GM12878 (cell line): ENCODE data around the gene PRPF6. TPM values are rescaled to one million over a fixed set of nuclear protein-coding genes. Genes with fewer than 3 reads are reported as not detected.

ENCODE experiments used
- ATAC-seq: fragments of 200-7000 bp; cut with Tn5 transposase; 3 replicates; pipeline ENCODE4 v1.9.1; 2020; ENCODE audit warnings: mild to moderate bottlenecking, moderate library complexity
- BruUV-seq: library from RNA; stranded (reverse); fragments of 400-500 nt; replicated peaks from 2 replicates; lab custom pipeline; 2021; lab: Mats Ljungman, UMichigan
- CTCF ChIA-PET: fragments of 300-600 bp; sonication (Branson Sonifier 250); formaldehyde crosslinking; extraction: SDS; loops from one replicate; lab custom pipeline; 2021; ENCODE audit warnings: inconsistent platforms; lab: Yijun Ruan, JAX
- POLR2A ChIA-PET: fragments of 350-600 bp; formaldehyde crosslinking; extraction: SDS; loops from one replicate; lab custom pipeline; 2021; ENCODE audit warnings: inconsistent platforms; lab: Charles Lee
- RAD21 ChIA-PET: fragments of 300-600 bp; sonication (Branson Sonifier 250); formaldehyde crosslinking; loops from one replicate; lab custom pipeline; 2023; ENCODE audit warnings: antibody characterized with exemption; ENCODE audit not compliant: unreplicated experiment; lab: Charles Lee
- SMC1A ChIA-PET: fragments of 300-600 bp; sonication (Branson Sonifier 250); formaldehyde crosslinking; loops from one replicate; lab custom pipeline; 2023; ENCODE audit not compliant: unreplicated experiment, uncharacterized antibody; lab: Charles Lee
- DNase-seq: peaks from one replicate; pipeline ENCODE4 v3.0.0-alpha.2; 2011; ENCODE audit warnings: low read depth, low spot score
- FAIRE-seq: peaks from 3 replicates; lab custom pipeline; 2011; peaks lifted over from hg19 to GRCh38; lab: Jason Lieb, UNC
- H2AFZ ChIP-seq: 2 replicates; pipeline ENCODE4 v1.6.0; 2011; ENCODE audit warnings: low read depth, low read length, control low read depth; ENCODE audit not compliant: control insufficient read depth
- H3K27ac ChIP-seq: 2 replicates; pipeline ENCODE4 v1.5.1; 2011; ENCODE audit warnings: control low read depth; ENCODE audit not compliant: control insufficient read depth, insufficient read depth
- H3K27me3 ChIP-seq, 2 experiments: replicated peaks in 1 of 2; 2 replicates each; pipeline versions ENCODE4 v1.6.0 to v1.6.1; 2011; ENCODE audit warnings: low read length in 1 of 2; ENCODE audit not compliant: control insufficient read depth in 2 of 2, insufficient read depth in 2 of 2
- H3K36me3 ChIP-seq, 2 experiments: 2 replicates each; pipeline ENCODE4 v1.5.1; 2011; ENCODE audit warnings: low read length in 1 of 2; ENCODE audit not compliant: control insufficient read depth in 2 of 2, insufficient read depth in 2 of 2
- H3K4me1 ChIP-seq: 2 replicates; pipeline ENCODE4 v1.6.1; 2011; ENCODE audit warnings: mild to moderate bottlenecking, low read length, moderate library complexity, mixed read lengths; ENCODE audit not compliant: control insufficient read depth, insufficient read depth
- H3K4me2 ChIP-seq: 2 replicates; pipeline ENCODE4 v1.6.0; 2011; ENCODE audit warnings: control low read depth; ENCODE audit not compliant: control insufficient read depth, insufficient read depth
- H3K4me3 ChIP-seq: fragments of 200-600 bp; sonication (generic); 2 replicates; pipeline ENCODE4 v1.5.1; 2016
- H3K79me2 ChIP-seq: 2 replicates; pipeline ENCODE4 v1.6.0; 2011; ENCODE audit warnings: low read length; ENCODE audit not compliant: control insufficient read depth, insufficient read depth
- H3K9ac ChIP-seq: 2 replicates; pipeline ENCODE4 v1.8.0; 2011; ENCODE audit warnings: low read length, control low read depth, mixed read lengths; ENCODE audit not compliant: control insufficient read depth, insufficient read depth
- H3K9me3 ChIP-seq: replicated peaks from 3 replicates; pipeline ENCODE4 v1.5.1; 2011; ENCODE audit warnings: mild to moderate bottlenecking, low read length; ENCODE audit not compliant: control insufficient read depth, insufficient read depth
- H4K20me1 ChIP-seq: 2 replicates; pipeline ENCODE4 v1.6.0; 2011; ENCODE audit not compliant: control insufficient read depth, insufficient read depth
- DPF2 ChIP-seq: fragments of 450-650 bp; IDR thresholded peaks from 2 replicates; pipeline ENCODE4 v1.6.1; 2017; ENCODE audit warnings: mild to moderate bottlenecking
- GABPA ChIP-seq: IDR thresholded peaks from 2 replicates; pipeline ENCODE4 v1.6.1; 2014; ENCODE audit warnings: antibody characterized with exemption, low read depth, mild to moderate bottlenecking, inconsistent platforms
- JUNB ChIP-seq: IDR thresholded peaks from 2 replicates; pipeline ENCODE4 v1.6.1; 2016; ENCODE audit warnings: antibody characterized with exemption, mild to moderate bottlenecking
- MLLT1 ChIP-seq: fragments of 450-650 bp; IDR thresholded peaks from 2 replicates; pipeline ENCODE4 v1.6.1; 2016; ENCODE audit warnings: mild to moderate bottlenecking
- MXI1 ChIP-seq: fragments of 150-350 bp; IDR thresholded peaks from 2 replicates; pipeline ENCODE4 v1.6.1; 2011; ENCODE audit warnings: low read depth, mild to moderate bottlenecking, inconsistent platforms, low read length, improper control_type of control experiment
- PAX5 ChIP-seq: IDR thresholded peaks from 2 replicates; pipeline ENCODE4 v1.6.1; 2011; ENCODE audit warnings: low read depth, low read length, borderline replicate concordance
- POLR2AphosphoS2 ChIP-seq: IDR thresholded peaks from 2 replicates; pipeline ENCODE4 v1.6.1; 2011; ENCODE audit warnings: low read depth, mild to moderate bottlenecking, low read length, improper control_type of control experiment, moderate library complexity
- SMARCA5 ChIP-seq: fragments of 450-650 bp; IDR thresholded peaks from 2 replicates; pipeline ENCODE4 v1.6.1; 2017; ENCODE audit warnings: mild to moderate bottlenecking
- SMC3 ChIP-seq: IDR thresholded peaks from 2 replicates; pipeline ENCODE4 v1.6.1; 2011; ENCODE audit warnings: low read length, improper control_type of control experiment, borderline replicate concordance
- YBX1 ChIP-seq: fragments of 450-650 bp; IDR thresholded peaks from 2 replicates; pipeline ENCODE4 v1.6.1; 2016; ENCODE audit warnings: antibody characterized with exemption
- YY1 ChIP-seq: IDR thresholded peaks from 2 replicates; pipeline ENCODE4 v1.6.1; 2011; ENCODE audit warnings: low read depth, mild to moderate bottlenecking, low read length
- ZNF274 ChIP-seq: IDR thresholded peaks from one replicate; pipeline ENCODE4 v1.8.0; 2011; ENCODE audit not compliant: insufficient read length, insufficient read depth
- WGBS: methylation state at CpG from one replicate; pipeline ENCODE4 v1.1.6; 2016; ENCODE audit warnings: low lambda C conversion rate; ENCODE audit not compliant: insufficient replicate concordance, insufficient coverage; ENCODE audit errors: missing lambda C conversion rate; 5-methylcytosine and 5-hydroxymethylcytosine counted together
- in situ Hi-C: fragments of 300-500 bp; cut with MboI; formaldehyde crosslinking; loops from 9 replicates; pipeline ENCODE4 v1.14.3; 2018; ENCODE audit warnings: mixed read lengths
- intact Hi-C: fragments of 100-400 bp; cut with micrococcal nuclease; formaldehyde crosslinking; loops from one replicate; pipeline ENCODE4 v1.14.2; 2022; ENCODE audit not compliant: unreplicated experiment
- polyA plus RNA-seq, 11 experiments: library from polyadenylated mRNA; depleted of rRNA in 4 of 11; unstranded in 6 of 11; stranded (reverse) in 5 of 11; fragments of >200 nt; fragmentation: Nextera tagmentation in 4 of 11; fragmentation: Illumina TruSeq in 1 of 11; extraction: Ambion mirVana in 4 of 11; extraction: Trizol in 1 of 11; gene quantifications; 1 replicate in 1 of 11; 2 replicates in 10 of 11; pipeline versions ENCODE4 v1.2.1 to v1.2.3, GENCODE V29; 2011 to 2016; ENCODE audit warnings: inconsistent platforms in 2 of 11, missing spikeins in 2 of 11, low read depth in 1 of 11
- total RNA-seq, 4 experiments: library from RNA; depleted of rRNA in 3 of 4; stranded (reverse); fragments of >200 nt in 3 of 4; fragmentation: Illumina TruSeq in 1 of 4; extraction: Trizol in 1 of 4; gene quantifications; 2 replicates each; pipeline versions ENCODE4 v1.2.1 to v1.2.3, GENCODE V29; 2013 to 2021
- TF ChIP-seq, protein P1 (sequence below): fragments of 150-350 bp; IDR thresholded peaks from 2 replicates; pipeline ENCODE4 v1.6.1; 2016; ENCODE audit warnings: low read depth, low read length

The PRPF6 gene
- total and polyA plus RNA-seq, 10 of the 15 experiments (the other 5 are each of a cell fraction or from before 2014, with no cell fraction given): 5.0 to 102 (median 71.3) TPM

DNA sequence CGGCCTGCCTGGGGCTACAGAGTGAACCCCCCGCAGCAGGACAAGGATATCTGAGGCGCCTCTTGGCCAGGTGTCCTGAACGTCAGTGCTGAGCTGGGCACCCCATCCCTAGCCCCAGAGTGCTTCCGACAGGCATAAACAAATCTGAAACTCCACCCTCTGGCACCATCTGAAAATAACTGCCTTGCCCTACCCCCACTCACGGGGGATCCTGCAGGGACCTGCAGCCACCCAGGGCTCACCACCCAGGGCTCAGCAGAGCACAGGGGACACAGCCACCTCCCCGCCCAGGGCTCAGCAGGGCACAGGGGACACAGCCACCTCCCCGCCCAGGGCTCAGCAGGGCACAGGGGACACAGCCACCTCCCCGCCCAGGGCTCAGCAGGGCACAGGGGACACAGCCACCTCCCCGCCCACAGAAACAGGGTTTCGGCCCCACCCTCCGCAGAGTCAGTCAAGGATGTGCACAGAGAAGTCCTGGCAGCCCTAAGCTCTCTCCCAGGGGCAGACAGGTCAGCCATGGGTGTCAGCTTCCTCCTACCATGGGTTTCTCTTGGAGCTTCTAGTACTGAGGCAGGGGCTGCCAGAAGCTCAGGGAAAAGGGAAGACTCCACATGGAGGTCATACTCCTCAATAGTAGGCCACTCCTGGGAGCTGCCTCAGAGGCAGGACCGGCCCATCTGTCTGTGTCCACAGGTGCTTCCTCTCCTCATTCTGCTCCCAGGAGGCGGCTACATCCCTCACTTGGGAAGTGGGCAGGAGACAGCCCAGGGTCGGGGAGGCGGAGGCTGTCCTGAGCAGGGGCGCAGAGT, 29.3 kb upstream of the PRPF6 start:
- no peak for DNase-seq
- no TSS peak for BruUV-seq
- H3K4me3 ChIP-seq: no peak overlapping the region
- RAD21 ChIA-PET: no interaction called here
- TF ChIP-seq, protein P1, sequence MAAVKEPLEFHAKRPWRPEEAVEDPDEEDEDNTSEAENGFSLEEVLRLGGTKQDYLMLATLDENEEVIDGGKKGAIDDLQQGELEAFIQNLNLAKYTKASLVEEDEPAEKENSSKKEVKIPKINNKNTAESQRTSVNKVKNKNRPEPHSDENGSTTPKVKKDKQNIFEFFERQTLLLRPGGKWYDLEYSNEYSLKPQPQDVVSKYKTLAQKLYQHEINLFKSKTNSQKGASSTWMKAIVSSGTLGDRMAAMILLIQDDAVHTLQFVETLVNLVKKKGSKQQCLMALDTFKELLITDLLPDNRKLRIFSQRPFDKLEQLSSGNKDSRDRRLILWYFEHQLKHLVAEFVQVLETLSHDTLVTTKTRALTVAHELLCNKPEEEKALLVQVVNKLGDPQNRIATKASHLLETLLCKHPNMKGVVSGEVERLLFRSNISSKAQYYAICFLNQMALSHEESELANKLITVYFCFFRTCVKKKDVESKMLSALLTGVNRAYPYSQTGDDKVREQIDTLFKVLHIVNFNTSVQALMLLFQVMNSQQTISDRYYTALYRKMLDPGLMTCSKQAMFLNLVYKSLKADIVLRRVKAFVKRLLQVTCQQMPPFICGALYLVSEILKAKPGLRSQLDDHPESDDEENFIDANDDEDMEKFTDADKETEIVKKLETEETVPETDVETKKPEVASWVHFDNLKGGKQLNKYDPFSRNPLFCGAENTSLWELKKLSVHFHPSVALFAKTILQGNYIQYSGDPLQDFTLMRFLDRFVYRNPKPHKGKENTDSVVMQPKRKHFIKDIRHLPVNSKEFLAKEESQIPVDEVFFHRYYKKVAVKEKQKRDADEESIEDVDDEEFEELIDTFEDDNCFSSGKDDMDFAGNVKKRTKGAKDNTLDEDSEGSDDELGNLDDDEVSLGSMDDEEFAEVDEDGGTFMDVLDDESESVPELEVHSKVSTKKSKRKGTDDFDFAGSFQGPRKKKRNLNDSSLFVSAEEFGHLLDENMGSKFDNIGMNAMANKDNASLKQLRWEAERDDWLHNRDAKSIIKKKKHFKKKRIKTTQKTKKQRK: no peak
- TF ChIP-seq YY1 (no peak), GABPA (no peak), YBX1 (no peak), MXI1 (no peak), JUNB (no peak), SMC3 (no peak), SMARCA5 (no peak), DPF2 (no peak), PAX5 (no peak), MLLT1 (no peak), ZNF274 (no peak), POLR2AphosphoS2 (no peak)
- TF ChIP-seq, all 136 proteins: peak for 0
- Histone ChIP-seq H3K36me3 (no peaks in the 10 kb centered on the region; a peak in 2 of 4 replicates), H3K4me1 (peaks cover 28% of the 10 kb centered on the region), H3K4me2 (peak overlapping the region; percentile 44), H4K20me1 (peaks cover 7% of the 10 kb centered on the region), H3K27me3 (no peaks in the 10 kb centered on the region), H3K79me2 (peaks cover 55% of the 10 kb centered on the region), H3K27ac (no peak overlapping the region), H3K9me3 (no peaks in the 10 kb centered on the region), H2AFZ (no peak overlapping the region), H3K9ac (no peak overlapping the region)
- in situ Hi-C loops (no loop called here), intact Hi-C loops (no loop called here)
- ChIA-PET POLR2A (interaction anchor here (0.5 kb wide), 1 partner anchor 298 kb away, joined by 3 read pairs; the partner anchor contains the start of gene STMN3), CTCF (no interaction called here), SMC1A (no interaction called here)
- 32% methylated on average over 17 of the region's 17 CpGs for WGBS
- FAIRE-seq: no peak
- peak; percentile 4; the same call in 1 of the 3 replicates for ATAC-seq
